ENCODE measurements around the gene IFNB1. TPM values are rescaled to one million over a fixed set of nuclear protein-coding genes. Genes with fewer than 3 reads are reported as not detected.

Gene IFNB1
- total and polyA plus RNA-seq, 3 donors from 2014 or later = not detected

DNA sequence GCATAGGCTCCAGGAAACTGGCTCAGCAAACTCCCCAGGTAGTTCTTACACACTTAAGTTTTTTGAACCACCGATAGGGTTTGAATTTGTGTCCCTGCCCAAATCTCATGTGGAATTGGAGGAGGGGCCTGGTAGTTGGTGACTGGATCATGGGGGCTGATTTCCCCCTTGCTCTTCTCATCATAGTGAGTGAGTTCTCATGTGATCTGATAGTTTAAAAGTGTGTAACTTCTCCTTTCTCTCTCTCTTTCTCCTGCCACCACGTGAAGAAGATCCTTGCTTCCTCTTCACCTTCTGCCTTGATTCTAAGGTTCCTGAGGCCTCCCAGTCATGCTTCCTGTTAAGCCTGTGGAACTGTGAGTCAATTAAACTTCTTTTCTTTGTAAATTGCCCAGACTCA, 23.9 kb downstream of the IFNB1 start:
- 36 to 57% methylated on average over 2 of the region's 2 CpGs for WGBS, 2 donors

DNA sequence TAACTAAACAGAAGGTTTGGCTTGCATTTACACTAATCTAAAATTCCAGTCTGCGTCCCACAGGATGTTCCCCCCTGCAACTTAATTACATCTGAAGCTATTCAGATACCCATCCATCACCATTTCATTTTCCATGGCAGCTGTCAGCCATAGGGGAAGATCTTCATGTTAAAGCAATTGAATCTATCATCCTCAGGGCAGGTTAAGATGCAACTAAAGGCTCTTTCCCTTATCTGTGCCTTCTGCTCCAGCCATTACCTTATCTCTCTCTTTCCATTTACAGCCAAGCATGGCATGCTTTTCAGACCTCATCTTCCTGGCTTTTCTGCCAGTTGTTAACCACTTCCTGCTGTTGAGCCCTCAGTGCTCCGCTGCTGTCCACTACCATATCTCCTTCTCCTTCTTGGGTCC, 30.5 kb downstream of the IFNB1 start:
- TF ChIP-seq, protein P1, sequence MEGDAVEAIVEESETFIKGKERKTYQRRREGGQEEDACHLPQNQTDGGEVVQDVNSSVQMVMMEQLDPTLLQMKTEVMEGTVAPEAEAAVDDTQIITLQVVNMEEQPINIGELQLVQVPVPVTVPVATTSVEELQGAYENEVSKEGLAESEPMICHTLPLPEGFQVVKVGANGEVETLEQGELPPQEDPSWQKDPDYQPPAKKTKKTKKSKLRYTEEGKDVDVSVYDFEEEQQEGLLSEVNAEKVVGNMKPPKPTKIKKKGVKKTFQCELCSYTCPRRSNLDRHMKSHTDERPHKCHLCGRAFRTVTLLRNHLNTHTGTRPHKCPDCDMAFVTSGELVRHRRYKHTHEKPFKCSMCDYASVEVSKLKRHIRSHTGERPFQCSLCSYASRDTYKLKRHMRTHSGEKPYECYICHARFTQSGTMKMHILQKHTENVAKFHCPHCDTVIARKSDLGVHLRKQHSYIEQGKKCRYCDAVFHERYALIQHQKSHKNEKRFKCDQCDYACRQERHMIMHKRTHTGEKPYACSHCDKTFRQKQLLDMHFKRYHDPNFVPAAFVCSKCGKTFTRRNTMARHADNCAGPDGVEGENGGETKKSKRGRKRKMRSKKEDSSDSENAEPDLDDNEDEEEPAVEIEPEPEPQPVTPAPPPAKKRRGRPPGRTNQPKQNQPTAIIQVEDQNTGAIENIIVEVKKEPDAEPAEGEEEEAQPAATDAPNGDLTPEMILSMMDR (IDR thresholded peaks at IDR 0.05) = no peak
- TF ChIP-seq POLR2A (IDR thresholded peaks at IDR 0.05) = no peak
- Histone ChIP-seq H3K4me1 (no peaks in the 10 kb centered on the region), H3K36me3 (ENCODE audit: low read depth, missing control alignments) (no peaks in the 10 kb centered on the region), H3K9me3 (no peaks in the 10 kb centered on the region), H3K27me3 (no peaks in the 10 kb centered on the region), H3K27ac (no peak overlapping the region), H3K4me3 (no peak overlapping the region)
- intact Hi-C loops (cut with DNase I; ENCODE audit: low total_unique reads) = no loop called here
- 74 to 80% methylated on average over 2 of the region's 2 CpGs for WGBS, 2 donors
- no peak for DNase-seq

More for the DNA sequence above, 23.9 kb downstream of the IFNB1 start:
- Histone ChIP-seq H3K27ac (no peak overlapping the region), H3K36me3 (ENCODE audit: low read depth, missing control alignments) (no peaks in the 10 kb centered on the region), H3K9me3 (no peaks in the 10 kb centered on the region), H3K27me3 (no peaks in the 10 kb centered on the region), H3K4me1 (no peaks in the 10 kb centered on the region), H3K4me3 (no peak overlapping the region)
- no peak for DNase-seq
- intact Hi-C loops (cut with DNase I; ENCODE audit: low total_unique reads) = no loop called here
- TF ChIP-seq POLR2A (IDR thresholded peaks at IDR 0.05) = no peak

GRCh38 chr9:21043841-21044240, 33.9 kb downstream of the IFNB1 start:
- no peak overlapping the region for H3K27ac ChIP-seq
- intact Hi-C loops (cut with DNase I; ENCODE audit: low total_unique reads) = no loop called here
- H3K4me1 ChIP-seq = no peaks in the 10 kb centered on the region
- no peak overlapping the region for H3K4me3 ChIP-seq
- H3K27me3 ChIP-seq = no peaks in the 10 kb centered on the region
- 93 to 98% methylated on average over 3 of the region's 3 CpGs for WGBS, 2 donors
- H3K9me3 ChIP-seq = no peaks in the 10 kb centered on the region
- no peaks in the 10 kb centered on the region for H3K36me3 ChIP-seq (ENCODE audit: low read depth, missing control alignments)
- TF ChIP-seq, protein P1 (IDR thresholded peaks at IDR 0.05) = no peak
- no peak for TF ChIP-seq POLR2A (IDR thresholded peaks at IDR 0.05)
- no peak for DNase-seq

DNA sequence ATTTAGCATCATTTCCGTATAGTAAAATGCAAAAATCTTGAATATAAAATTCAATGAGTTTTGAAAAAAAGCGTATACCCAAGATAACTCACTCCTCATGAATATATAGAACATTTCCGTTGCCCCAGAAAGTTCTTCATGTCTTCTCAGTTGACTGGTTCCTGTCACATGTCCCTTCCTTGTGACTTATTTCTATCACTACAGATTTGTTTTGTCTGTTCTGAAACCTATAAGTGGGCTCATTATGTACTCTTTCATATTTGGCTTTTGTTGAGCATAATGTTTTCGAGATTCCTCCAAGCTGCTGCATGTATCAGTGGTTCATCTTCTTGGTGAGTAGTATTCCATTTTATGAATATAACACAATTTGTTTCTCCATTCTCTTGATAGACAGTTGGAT, 35.3 kb downstream of the IFNB1 start:
- TF ChIP-seq, protein P1 (IDR thresholded peaks at IDR 0.05) = no peak
- TF ChIP-seq POLR2A (IDR thresholded peaks at IDR 0.05) = no peak
- intact Hi-C loops (cut with DNase I; ENCODE audit: low total_unique reads) = no loop called here
- H3K4me1 ChIP-seq = no peaks in the 10 kb centered on the region
- no peaks in the 10 kb centered on the region for H3K36me3 ChIP-seq (ENCODE audit: low read depth, missing control alignments)
- no peaks in the 10 kb centered on the region for H3K9me3 ChIP-seq
- no peak for DNase-seq
- WGBS, 2 donors = 90 to 94% methylated on average over 4 of the region's 4 CpGs
- H3K27me3 ChIP-seq = no peaks in the 10 kb centered on the region
- H3K4me3 ChIP-seq = no peak overlapping the region
- no peak overlapping the region for H3K27ac ChIP-seq

- Histone ChIP-seq H3K27ac (no peak overlapping the region), H3K27me3 (no peaks in the 10 kb centered on the region), H3K4me3 (no peak overlapping the region), H3K4me1 (no peaks in the 10 kb centered on the region), H3K9me3 (no peaks in the 10 kb centered on the region), H3K36me3 (ENCODE audit: low read depth, missing control alignments) (no peaks in the 10 kb centered on the region)
- DNase-seq = no peak
- intact Hi-C loops (cut with DNase I; ENCODE audit: low total_unique reads) = no loop called here
- no peak for TF ChIP-seq POLR2A (IDR thresholded peaks at IDR 0.05)
- TF ChIP-seq, protein P1 (IDR thresholded peaks at IDR 0.05) = no peak
- WGBS, 2 donors = 87 to 100% methylated on average over 1 of the region's 1 CpG
These were observed 38.4 kb downstream of the IFNB1 start for GRCh38 chr9:21039302-21039701.

All from testis (tissue), 3 donors.